NCI-H2171 treated with DMSO at 0.1 percent for 48 hours (cell line): ENCODE results near the gene NR6A1.
A peak's percentile ranks its signal among the peaks of the same experiment; 100 is the strongest.

Source experiments
- DNase-seq: peaks from one replicate; lab custom pipeline; 2025; lab: John Stamatoyannopoulos, UW

NR6A1 gene

GRCh38 chr9:124658165-124659017, 112.7 kb downstream of the NR6A1 start:
- peak; percentile 94 for DNase-seq

GRCh38 chr9:124657516-124657915, 113.6 kb downstream of the NR6A1 start:
- no peak for DNase-seq

DNA sequence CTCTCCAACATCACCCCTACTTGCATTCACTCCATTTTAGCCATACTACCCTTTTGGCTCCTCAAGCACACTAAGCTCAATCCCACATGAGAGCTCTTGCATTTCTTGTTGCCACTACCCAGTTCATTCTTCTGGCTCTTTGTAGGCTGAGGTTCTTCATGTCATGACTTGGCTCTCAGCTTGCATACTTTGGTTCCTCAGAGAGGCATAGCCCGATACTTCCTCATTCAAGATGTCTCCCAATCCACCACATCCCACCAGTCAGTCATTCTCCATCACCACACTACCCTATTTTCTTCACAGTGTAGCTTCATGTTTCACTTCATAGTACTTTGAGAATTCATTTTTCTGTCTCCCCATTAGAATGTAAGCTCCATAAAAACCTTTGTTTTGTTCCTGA, 116.7 kb downstream of the NR6A1 start:
- no peak for DNase-seq

GRCh38 chr9:124652615-124653393, 118.3 kb downstream of the NR6A1 start:
- DNase-seq = no peak

DNA sequence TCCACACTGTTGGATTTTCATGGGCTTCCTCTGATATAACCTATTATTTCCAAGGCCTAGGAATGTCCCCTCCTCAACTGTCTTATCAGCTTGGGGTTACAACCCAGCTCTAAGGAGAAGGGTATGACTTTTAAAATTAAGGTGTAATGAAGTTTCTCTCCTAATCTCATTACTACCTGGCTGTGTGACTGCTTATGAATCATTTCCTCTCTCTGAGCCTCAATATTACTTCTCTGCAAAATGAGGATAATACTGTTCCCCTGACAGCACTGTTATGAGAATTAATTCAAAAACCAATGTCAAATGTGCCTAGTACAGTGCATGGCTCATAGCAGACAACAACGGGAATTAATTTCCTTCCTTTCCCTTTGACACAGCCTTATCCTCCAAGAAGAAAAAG, 118.9 kb downstream of the NR6A1 start:
- no peak for DNase-seq

- DNase-seq = no peak
These were observed 125.8 kb downstream of the NR6A1 start for GRCh38 chr9:124645274-124645673.

DNA sequence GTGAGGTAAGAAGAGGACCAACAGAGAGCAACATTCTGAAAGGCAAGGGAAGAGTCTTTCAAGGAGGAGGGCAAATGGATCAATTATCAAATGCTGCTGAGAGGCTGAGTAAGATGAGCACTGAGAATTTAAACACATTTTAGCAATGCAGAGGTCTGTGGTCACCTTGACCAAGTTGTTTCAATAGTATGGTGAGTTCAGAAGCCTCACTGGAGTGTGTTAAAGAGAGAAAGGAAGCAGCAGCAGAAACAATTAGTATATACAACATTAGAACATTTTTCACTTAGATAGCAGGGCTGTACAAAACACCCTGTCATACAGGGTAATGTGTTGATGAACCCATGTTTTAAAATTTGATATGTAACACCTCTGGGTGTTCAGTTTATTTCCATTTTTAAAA, 131.5 kb downstream of the NR6A1 start:
- no peak for DNase-seq

DNA sequence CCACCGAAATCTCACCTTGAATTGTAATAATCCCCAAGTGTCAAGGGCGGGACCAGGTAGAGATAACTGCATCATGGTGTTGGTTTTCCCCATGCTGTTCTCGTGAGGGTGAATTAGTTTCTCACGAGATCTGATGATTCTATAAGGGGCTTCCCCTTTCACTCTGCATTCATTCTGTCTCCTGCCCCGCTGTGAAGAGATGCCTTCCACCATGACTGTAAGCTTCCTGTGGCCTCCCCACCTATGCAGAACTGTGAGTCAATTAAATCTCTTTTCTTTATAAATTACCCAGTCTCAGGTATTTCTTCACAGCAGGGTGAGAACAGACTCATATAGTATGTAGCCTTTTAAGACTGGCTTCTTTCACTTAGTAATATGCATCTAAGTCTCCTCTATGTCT, 135.8 kb downstream of the NR6A1 start:
- no peak for DNase-seq

- DNase-seq = no peak
These were observed 139.0 kb downstream of the NR6A1 start for GRCh38 chr9:124632077-124632621.

DNA sequence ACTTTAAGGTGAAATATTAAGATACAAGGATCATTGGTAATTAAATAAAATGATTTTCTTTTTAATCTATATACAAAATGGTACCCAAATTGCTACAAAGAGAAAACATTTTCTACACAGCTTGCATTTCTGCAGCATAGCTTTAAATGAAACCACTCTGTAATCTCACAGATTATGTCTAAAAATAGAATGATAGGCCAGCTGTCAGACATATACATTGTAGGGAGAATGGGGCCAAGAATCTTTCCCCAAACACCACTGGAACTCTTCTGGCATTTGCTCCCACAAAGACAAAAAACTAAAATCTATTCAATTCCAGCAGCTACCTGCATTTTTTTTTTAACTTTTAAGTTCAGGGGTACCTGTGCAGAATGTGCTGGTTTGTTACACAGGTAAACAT, 139.8 kb downstream of the NR6A1 start:
- no peak for DNase-seq

DNA sequence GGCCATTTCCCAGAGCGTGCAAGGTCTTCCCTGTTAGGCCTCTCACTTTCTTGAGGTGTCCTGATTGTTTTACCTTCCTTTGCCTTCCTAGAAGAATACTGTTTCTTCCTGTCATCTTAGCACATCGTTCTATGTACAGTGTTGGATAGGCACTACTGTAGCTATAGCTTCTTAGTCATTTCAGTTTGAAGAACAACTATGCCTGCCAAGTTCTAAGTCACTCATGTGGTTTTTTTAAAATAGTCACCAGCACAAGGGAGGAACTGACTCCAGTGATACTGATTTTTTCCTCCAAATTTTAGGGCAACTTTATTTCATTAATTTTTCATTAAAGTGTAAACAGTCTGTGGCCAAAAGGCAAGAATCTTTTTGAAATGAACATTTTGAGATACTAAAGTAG, 141.5 kb downstream of the NR6A1 start:
- DNase-seq = no peak

DNA sequence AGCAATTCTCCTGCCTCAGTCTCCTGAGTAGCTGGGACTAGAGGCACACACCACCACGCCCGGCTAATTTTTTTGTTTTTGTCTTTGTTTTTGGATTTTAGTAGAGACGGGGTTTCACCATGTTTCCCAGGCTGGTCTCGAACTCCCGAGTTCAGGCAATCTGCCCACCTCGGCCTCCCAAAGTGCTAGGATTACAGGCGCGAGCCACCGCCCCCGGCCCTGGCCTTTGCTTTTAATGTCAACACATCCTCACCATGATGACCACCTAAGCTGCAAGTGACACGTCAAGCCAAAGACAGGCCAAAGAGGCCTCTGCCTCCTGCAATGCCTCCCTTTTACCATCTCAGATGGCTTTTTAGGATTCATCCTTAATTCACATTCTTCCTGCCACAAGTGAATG, 142.4 kb downstream of the NR6A1 start:
- no peak for DNase-seq

- no peak for DNase-seq
These were observed 144.8 kb downstream of the NR6A1 start for GRCh38 chr9:124626276-124626675.

DNA sequence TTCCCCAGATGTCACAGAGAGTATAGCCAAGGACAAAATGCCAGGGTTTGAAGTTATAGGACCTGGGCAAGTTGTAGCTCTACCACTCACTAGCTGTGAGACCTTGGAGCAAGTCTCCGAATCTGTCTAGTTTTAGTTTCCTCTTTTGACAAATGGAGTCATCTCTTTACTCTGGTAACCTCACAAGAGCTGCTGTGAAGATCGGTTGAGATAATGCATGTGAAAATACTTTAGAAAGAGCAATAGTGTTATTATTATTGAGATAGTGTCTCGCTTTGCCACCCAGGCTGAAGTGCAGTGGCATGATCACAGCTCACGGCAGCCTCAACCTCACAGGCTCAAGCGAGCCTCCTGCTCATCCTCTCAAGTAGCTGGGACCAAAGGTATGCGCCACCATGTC, 146.0 kb downstream of the NR6A1 start:
- DNase-seq = no peak

DNA sequence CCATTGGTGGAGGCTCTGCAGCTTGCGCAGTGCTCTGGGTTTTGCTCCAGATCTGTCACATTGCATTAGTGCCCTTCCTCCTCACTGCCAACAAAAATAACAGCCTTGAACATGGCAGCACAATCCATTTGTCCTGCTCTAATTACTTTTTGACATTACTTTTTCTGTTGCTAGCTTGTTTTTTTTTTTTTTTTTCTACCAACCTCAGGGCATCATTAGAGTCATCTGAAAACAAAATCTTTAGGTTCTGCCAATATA, 146.4 kb downstream of the NR6A1 start:
- no peak for DNase-seq

GRCh38 chr9:124623966-124624734, 147.0 kb downstream of the NR6A1 start:
- DNase-seq = no peak

- no peak for DNase-seq
These were observed 148.2 kb downstream of the NR6A1 start for GRCh38 chr9:124622882-124623281.

DNA sequence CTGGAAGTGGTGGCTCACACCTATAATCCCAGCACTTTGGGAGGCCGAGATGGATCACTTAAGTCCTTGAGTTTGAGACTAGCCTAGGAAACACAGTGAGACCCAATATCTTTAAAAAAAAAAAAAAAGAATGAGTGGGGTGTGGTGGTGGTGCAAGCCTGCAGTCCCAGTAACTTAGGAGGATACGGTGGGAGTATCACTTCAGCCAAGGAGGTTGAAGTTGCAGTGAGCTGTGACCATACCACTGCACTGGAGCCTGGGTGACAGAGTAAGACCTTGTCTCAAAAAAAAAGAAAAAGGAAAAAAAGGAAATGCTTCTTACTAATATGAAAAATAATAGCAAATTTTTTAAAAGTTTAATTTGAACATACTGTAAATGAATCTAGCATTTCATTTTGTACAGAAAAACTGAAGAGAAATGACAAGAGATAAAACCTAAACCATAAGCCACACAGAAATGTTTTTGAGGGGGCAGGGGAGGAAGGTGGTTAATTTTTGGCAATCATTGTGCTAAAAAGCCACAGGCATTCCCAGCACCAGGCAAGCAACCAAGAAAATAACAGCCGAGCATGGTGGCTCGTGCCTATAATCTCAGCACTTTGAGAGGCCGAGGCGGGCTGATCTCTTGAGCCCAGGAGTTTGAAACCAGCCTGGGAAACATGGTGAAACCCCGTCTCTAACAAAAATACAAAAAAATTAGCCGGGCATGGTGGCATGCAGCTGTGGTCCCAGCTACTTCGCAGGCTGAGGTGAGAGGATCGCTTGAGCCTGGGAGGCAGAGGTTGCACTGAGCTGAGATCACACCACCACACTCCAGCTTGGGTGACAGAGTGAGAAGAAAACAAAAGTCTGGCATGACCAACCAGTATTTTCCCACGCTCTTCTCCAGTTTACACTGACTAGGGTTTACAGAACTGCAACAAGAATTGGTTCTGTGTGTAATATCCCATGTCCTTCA, 149.5 kb downstream of the NR6A1 start:
- DNase-seq = no peak

DNA sequence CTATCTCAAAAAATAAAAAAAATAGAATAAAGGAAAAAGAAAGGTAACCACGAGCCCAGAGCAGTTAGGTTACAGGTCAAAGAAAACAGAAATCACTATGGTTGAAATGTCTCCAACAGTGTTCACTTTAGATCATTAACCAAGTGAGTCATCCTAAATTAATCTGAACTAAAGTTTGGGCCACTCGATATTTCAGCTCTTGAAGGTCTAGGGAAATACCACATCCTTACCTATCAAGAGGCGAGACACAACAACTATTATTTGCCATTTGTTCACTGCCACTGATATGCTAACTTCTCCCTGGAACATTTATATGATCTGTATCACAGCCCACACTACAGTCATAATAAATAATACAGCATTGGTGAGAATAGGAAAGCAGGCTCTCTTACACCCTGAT, 152.6 kb downstream of the NR6A1 start:
- no peak for DNase-seq

GRCh38 chr9:124617477-124618141, 153.5 kb downstream of the NR6A1 start:
- DNase-seq = peak; percentile 46

- no peak for DNase-seq
These were observed 154.2 kb downstream of the NR6A1 start for GRCh38 chr9:124616961-124617360.
